Stimulated activated naive CD4-positive, alpha-beta T cell (primary cell): ENCODE measurements around the gene SPON1.
A peak's percentile ranks its signal among the peaks of the same experiment; 100 is the strongest.
"Not testable (repeated sequence)": the region's sequence is repeated elsewhere in the genome, so short reads cannot be mapped to it uniquely, and the experiment has no call there.

Source experiments
- DNase-seq, 6 experiments: peaks; one replicate each; lab custom pipeline; 2025; lab: John Stamatoyannopoulos, UW

Gene SPON1

GRCh38 chr11:13962562-13963168, at the start of gene SPON1:
SPON1 (plus strand) TSS chr11:13962723; CDS start chr11:13962905, 182 bp downstream.
- DNase-seq = peak in 5 of 6 experiments; percentile 9 to 50 (median 28)

DNA sequence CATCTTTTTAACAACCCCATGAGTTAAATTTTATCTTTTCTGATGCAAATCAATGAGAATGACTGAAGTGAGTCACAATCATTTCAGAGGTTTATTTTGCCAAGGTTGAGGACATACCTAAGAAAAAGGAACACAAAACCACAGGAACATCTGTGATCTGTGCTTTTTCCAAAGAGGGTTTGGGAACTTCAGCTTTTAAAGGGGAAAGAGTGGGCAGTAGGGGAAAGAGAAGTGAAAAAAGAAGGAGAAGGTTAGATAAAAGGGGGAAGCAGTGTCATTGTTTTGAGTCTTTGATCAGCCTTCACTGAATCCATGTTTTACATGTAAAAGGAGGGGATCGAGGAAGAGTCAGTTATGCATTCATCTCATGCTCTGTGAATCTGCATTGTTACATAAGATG, 45.3 kb upstream of the SPON1 start:
- DNase-seq = no peak

GRCh38 chr11:13917904-13918303, 44.6 kb upstream of the SPON1 start:
- no peak for DNase-seq

DNA sequence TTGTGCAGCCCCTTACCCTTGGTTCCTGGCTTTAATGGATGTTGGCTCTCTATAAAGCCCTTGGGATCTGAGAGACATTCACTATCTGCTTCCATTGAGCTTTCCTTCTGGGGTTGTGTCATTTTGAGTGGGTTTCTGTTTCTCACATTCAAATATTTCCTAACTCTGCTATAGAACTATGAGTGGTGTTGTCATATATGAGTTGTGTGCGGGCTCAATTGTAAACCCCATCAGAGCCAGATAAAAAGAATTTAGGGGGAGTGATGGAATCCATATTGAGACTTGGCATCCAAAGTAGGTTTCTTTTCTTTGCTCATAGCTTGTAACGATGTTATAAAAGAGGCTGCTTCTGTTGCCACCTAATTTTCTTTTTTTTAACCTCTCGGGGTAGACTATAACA, 41.8 kb upstream of the SPON1 start:
- DNase-seq = no peak

GRCh38 chr11:13921545-13921944, 41.0 kb upstream of the SPON1 start:
- no peak for DNase-seq

DNA sequence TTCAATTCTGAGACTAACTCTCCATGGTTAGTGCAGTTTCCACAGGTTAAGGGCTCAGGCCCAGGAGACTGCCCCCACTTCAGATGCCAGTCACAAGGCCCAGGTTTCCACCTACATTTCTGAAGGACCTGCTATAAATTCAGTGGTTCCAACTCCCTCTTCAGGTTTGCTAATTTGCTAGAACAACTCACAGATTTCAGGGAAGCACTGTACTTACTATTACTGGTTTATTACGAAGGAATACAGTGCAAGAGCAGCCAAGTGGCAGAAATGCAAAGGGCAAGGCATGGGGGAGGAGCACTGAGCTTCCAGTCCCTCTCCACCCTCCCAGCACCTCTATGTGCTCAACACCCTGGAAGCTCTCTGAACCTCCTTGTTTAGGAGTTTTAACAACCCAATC, 39.3 kb upstream of the SPON1 start:
- DNase-seq = no peak

DNA sequence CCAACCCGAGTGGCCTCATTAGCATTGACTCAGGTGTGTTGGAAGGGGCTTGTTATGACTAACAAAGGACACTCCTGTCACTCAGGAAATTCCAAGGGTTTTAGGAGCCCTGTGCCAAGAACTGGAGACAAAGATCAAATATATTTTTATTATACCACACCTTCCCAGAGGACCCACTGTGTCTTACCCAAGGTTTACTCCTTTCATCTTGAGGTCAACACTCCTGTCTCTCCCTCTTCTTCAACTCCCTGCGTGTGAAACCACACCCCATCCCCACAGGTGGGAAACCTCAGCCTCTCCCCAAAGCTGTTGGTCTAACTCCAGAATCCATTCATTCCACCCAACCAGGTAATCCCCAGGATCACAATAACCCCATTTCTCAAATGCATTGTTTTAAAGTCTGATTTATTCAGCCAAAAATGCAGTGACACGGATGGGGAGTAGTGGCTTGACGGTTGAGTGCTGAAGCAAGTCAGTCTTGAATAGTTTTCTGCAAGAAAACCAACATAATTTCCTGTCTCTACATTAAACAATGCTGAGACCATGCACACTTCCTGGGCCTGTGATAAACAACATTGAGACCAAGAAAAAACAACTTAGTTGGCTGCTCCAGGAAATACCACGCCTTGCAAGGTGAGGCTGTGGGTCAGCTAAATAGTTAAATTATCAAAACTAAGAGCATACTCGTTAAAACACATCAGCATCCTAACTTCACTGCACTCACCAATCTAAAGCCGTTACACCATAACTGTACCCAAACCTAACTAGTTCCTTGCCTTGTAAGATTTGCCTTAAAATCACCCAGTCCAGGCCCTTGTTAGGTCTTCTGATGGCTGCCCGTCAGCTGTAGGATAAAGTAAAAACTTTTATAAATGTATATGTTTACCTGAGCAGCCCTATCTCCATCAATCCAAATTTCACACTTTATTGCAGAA, 38.5 kb upstream of the SPON1 start:
- DNase-seq = peak in 3 of 6 experiments; percentile 46 to 59 (median 46)

DNA sequence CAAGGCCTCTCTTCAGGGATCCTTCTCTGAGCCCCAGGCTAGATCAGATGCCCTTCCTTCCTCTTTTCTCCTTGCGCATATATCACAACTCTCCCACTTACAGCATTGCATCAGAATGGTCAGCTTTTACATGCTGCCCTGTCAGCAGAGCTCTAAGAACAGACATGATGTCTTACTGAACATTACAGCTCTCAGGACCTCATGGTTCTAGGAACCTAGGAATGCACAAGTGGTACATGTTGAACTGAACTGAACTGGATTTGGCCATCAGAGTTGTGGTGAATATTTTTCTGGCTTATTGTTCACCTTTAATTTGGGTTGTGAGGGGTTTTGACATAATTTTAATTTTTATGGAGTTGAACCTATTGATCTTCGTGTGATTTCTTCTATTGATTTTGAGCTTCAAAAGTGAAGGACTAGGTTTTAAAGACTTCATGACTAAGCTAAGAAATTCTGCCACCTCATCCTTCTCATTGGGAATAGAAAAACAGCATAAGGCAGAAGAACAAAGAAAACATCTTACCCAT, 37.7 kb upstream of the SPON1 start:
- DNase-seq = no peak

- DNase-seq = not testable (repeated sequence)
Observed at GRCh38 chr11:13926366-13926765, 36.2 kb upstream of the SPON1 start.

GRCh38 chr11:13926981-13927380, 35.5 kb upstream of the SPON1 start:
- no peak for DNase-seq

DNA sequence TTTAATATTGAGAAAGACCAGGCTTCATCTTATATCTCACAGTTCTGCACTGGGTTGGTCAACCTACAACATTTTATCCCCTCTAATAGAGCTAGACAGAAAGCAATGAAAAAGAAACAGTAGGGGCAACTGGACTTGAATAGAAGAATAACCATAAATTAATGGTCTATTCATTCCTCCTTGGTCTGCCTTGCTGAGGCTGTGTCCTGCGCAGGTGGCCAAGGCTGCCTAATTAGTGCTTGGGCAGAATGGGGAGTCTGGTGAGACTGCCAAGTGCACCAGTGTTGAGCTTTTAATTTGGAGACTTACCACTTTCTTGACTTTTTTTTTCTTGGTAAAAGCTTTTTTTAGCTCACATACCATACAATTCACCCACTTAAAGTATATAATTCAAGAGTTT, 35.0 kb upstream of the SPON1 start:
- no peak for DNase-seq

GRCh38 chr11:13928566-13929251, 33.8 kb upstream of the SPON1 start:
- no peak for DNase-seq

DNA sequence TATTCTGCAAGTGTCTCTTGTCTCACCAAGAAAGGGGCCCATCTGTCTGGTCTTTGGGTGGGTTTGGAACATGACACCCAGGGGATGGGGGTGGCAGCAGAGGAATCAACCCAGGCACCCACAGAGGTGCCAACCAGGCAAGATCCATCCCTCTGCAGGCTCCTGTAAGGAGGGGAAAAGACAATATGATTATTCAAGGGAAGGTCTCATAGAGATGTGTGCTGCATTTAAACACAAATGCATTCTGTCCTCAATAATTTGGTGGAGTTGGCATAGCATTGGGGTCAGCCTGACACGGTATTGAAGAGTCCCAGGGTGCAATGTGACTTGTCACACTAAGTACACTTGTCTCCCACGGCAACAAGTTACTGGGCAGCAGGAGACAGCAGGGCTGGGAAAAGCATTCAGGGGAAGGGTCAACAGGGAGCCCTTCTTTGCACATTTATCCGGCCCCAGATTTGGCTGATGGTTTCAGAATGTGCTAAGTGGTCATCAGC, 33.1 kb upstream of the SPON1 start:
- DNase-seq = no peak

GRCh38 chr11:13931356-13931755, 31.2 kb upstream of the SPON1 start:
- no peak for DNase-seq

GRCh38 chr11:13937154-13937553, 25.4 kb upstream of the SPON1 start:
- DNase-seq = not testable (repeated sequence)

- peak in 5 of 6 experiments; percentile 27 to 75 (median 64) for DNase-seq
Observed at GRCh38 chr11:13938829-13939228, 23.7 kb upstream of the SPON1 start.

DNA sequence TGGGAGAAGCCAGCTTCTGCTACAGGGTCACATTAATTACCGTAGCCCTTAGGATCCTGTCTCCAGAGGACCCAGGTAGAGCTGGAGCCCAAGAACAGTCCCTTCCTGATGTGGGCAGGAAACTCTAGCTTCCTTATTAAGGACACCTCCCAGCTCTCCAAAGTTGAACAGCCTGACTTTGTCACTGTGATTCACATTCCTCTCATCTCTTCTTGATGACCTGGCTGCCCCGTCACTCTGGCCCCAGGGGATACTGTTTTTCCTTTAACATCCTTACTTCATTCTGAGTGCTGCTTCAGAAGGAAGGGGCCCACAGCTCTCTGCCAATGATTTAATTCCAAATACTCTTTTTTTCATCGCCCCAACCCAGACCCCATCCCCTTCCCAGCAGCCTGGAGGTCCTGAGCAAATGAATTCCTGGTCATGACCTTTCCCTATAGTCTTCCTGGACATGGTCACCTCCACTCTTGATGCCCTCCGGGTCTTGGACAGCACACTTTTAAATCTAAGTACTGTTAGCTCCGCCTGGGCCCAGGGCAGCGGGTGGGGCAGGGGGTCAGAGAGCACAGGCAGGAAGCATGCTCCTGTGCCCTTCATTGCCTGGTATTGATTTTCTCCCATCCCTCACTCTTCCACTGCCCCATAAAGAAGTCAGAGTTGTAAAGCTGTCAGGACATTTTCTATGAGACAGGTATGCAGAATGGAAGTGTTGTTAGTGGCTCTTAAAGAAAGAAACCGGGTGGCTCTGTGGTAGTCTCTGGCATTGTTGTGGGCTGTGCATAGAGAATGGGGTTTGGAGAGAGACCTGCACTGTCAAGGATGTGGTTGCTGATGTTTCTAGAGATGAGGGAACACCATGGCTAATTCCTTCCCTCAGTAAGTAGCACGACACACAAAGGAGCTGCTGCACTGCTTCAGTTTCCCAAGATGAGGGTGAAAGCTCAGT, 22.3 kb upstream of the SPON1 start:
- peak in 3 of 6 experiments; percentile 82 for DNase-seq

GRCh38 chr11:13940907-13941256, 21.6 kb upstream of the SPON1 start:
- DNase-seq = no peak

GRCh38 chr11:13941775-13942174, 20.7 kb upstream of the SPON1 start:
- DNase-seq = no peak

GRCh38 chr11:13942378-13942777, 20.1 kb upstream of the SPON1 start:
- DNase-seq = no peak

DNA sequence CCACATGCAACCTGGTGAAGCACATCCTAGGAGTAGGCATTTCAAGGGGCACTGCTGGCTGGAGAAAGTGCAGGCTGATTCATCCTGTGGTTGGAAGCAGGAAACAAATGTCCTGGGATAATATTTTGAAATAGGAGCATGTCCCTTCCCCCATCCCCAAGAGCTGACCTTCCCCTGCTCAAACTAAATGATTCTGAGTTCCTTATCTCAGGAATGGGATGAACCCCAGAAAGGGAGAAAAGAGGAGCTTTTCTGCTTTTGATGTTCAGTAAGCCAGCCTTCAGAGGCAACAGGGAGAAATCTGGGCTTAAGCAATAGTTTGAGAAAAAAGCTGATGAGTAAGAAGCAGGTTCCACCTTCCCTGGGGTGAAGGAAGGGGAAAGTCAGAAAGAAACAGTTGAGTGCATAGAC, 19.5 kb upstream of the SPON1 start:
- DNase-seq = no peak
